Ascending aorta (tissue), 2 donors: ENCODE data around the gene PTPRC. TPM values are rescaled to one million over a fixed set of nuclear protein-coding genes. Genes with fewer than 3 reads are reported as not detected.

Experiments
- DNase-seq, 2 donors: peaks; one replicate each; pipeline ENCODE4 v3.0.0-alpha.2; 2019; ENCODE audit warnings: low spot score in 2 of 2
- H3K27ac ChIP-seq, 2 donors: fragments of 200-600 bp; sonication (generic); one replicate each; pipeline ENCODE4 v1.5.1; 2016 to 2017; ENCODE audit warnings: mild to moderate bottlenecking in 1 of 2
- H3K27me3 ChIP-seq: fragments of 200-600 bp; sonication (generic); one replicate; pipeline ENCODE4 v1.5.1; 2017
- H3K36me3 ChIP-seq, 2 donors: fragments of 200-600 bp; sonication (generic); one replicate each; pipeline ENCODE4 v1.5.1; 2016
- H3K4me1 ChIP-seq, 2 donors: fragments of 200-600 bp; sonication (generic); one replicate each; pipeline ENCODE4 v1.5.1; 2016 to 2017; ENCODE audit warnings: mild to moderate bottlenecking in 1 of 2
- H3K4me3 ChIP-seq, 2 donors: fragments of 200-600 bp; sonication (generic); one replicate each; pipeline ENCODE4 v1.5.1; 2016 to 2017; ENCODE audit warnings: mild to moderate bottlenecking in 1 of 2
- H3K9me3 ChIP-seq, 2 donors: fragments of 200-600 bp; sonication (generic); one replicate each; pipeline ENCODE4 v1.5.1; 2016
- intact Hi-C: fragments of 100-400 bp; cut with DNase I; formaldehyde crosslinking; loops from one replicate; pipeline ENCODE4 v1.15.1; 2023
- total RNA-seq: library from RNA; depleted of rRNA; stranded (reverse); fragments of >200 nt; gene quantifications from one replicate; pipeline ENCODE4 v1.1.0, GENCODE V29; 2016
- TF ChIP-seq, protein P1 (sequence below), 3 experiments: fragments of 200-600 bp in 2 of 3; fragments of 450-650 bp in 1 of 3; sonication (generic) in 2 of 3; IDR thresholded peaks; one replicate each; pipeline ENCODE4 v1.5.1; 2016 to 2019; ENCODE audit warnings: antibody characterized with exemption in 3 of 3, mild to moderate bottlenecking in 1 of 3, moderate library complexity in 1 of 3

The PTPRC gene
- total RNA-seq, 1 donor from 2014 or later, result 21.3 TPM

DNA sequence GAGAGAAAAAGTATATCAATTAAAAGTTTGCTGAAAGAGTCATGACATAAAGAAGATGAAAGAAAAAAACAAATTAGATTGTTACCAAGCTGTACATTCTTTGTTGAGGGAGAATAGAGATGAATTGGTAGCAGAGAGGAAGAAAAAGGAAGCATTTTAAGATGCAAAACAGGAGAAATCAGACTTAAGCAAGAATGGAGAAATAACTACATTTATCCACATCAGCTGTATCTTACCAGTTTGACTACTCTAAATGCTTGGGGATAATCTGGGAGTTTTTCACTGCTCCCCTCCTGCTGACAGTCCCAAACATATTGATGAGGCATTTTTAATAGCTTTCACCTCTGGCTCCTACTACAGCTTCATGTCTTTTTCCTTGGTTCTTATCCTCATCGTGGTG lies 16.8 kb upstream of the PTPRC start:
- Histone ChIP-seq H3K4me3 (no peak overlapping the region), H3K4me1 (no peaks in the 10 kb centered on the region), H3K36me3 (no peaks in the 10 kb centered on the region), H3K27me3 (no peaks in the 10 kb centered on the region), H3K27ac (no peak overlapping the region), H3K9me3 (no peaks in the 10 kb centered on the region)
- TF ChIP-seq, protein P1, sequence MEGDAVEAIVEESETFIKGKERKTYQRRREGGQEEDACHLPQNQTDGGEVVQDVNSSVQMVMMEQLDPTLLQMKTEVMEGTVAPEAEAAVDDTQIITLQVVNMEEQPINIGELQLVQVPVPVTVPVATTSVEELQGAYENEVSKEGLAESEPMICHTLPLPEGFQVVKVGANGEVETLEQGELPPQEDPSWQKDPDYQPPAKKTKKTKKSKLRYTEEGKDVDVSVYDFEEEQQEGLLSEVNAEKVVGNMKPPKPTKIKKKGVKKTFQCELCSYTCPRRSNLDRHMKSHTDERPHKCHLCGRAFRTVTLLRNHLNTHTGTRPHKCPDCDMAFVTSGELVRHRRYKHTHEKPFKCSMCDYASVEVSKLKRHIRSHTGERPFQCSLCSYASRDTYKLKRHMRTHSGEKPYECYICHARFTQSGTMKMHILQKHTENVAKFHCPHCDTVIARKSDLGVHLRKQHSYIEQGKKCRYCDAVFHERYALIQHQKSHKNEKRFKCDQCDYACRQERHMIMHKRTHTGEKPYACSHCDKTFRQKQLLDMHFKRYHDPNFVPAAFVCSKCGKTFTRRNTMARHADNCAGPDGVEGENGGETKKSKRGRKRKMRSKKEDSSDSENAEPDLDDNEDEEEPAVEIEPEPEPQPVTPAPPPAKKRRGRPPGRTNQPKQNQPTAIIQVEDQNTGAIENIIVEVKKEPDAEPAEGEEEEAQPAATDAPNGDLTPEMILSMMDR (IDR thresholded peaks at IDR 0.05), result no peak
- no peak for DNase-seq
- intact Hi-C loops, result no loop called here

DNA sequence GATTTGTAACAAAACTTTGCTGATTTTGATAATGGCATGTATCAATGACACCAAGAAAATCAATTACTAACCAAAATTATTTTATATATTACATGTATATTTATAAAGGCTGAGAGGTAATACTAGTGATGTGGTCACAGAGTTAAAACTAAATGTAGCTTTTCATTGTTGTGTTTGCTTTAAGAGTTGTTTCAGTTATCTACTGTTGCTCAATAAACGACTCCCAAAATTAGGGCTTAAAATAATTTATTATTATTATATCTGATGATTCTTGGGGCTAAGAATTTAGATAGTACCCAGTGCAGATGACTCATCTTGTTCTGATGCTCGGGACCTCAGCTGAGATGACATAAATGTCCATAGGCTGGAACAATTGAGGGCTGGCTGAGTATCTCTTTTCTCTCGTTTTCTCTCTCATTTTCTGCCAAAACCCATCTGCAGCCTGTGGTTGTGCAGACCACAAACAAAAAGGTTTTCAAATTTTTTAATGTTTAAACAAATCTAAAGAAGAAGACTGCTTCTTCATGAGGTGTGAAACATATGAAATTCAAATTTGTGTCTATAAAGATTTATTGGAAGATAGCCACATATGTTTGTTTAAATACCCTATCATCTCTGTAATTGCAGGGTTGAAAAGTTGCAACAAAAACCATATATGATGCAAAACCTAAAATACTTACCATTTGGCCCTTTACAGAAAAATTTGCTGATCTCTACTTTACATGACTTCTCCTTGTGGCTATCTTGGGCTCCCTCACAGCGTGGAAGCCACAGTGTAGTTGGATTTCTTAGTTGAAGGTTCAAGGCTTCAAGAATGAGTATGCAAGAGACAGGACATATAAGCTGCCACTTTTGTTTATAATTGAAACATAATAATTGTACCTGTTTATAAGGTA lies 14.8 kb upstream of the PTPRC start:
- intact Hi-C loops, result no loop called here
- TF ChIP-seq, protein P1 (IDR thresholded peaks at IDR 0.05), result no peak
- no peaks in the 10 kb centered on the region for H3K9me3 ChIP-seq
- no peak for DNase-seq
- no peak overlapping the region for H3K4me3 ChIP-seq
- H3K27me3 ChIP-seq, result no peaks in the 10 kb centered on the region
- no peak overlapping the region for H3K27ac ChIP-seq
- H3K36me3 ChIP-seq, result no peaks in the 10 kb centered on the region
- H3K4me1 ChIP-seq, result no peaks in the 10 kb centered on the region

DNA sequence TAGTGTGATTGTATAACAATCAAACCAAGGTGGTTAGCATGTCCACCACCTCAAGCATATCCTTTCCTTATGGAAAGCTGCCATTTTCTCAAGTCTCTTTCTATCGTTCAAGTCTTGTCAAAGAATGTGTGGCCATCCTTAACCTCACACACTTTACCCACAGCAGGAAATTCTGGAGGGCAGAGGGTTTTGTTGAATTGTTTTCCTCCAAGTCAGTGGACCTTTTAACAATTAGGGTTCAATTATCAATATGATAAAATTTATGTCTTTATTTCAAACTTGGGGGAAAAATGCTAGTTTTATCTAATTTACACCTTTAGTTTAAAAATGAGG lies 14.2 kb upstream of the PTPRC start:
- Histone ChIP-seq H3K4me1 (no peaks in the 10 kb centered on the region), H3K36me3 (no peaks in the 10 kb centered on the region), H3K27me3 (no peaks in the 10 kb centered on the region), H3K9me3 (no peaks in the 10 kb centered on the region), H3K4me3 (no peak overlapping the region), H3K27ac (no peak overlapping the region)
- intact Hi-C loops, result no loop called here
- TF ChIP-seq, protein P1 (IDR thresholded peaks at IDR 0.05), result no peak
- DNase-seq, result no peak

- no peak for DNase-seq
- TF ChIP-seq, protein P1 (IDR thresholded peaks at IDR 0.05), result no peak
- intact Hi-C loops, result no loop called here
- H3K27ac ChIP-seq, result no peak overlapping the region
- H3K9me3 ChIP-seq, result no peaks in the 10 kb centered on the region
- H3K4me1 ChIP-seq, result no peaks in the 10 kb centered on the region
- H3K4me3 ChIP-seq, result no peak overlapping the region
- H3K27me3 ChIP-seq, result no peaks in the 10 kb centered on the region
- no peaks in the 10 kb centered on the region for H3K36me3 ChIP-seq
Measured at GRCh38 chr1:198627436-198628066, 11.3 kb upstream of the PTPRC start.

GRCh38 chr1:198628067-198628455 lies 10.8 kb upstream of the PTPRC start:
- TF ChIP-seq, protein P1 (IDR thresholded peaks at IDR 0.05), result no peak
- no peak for DNase-seq
- H3K36me3 ChIP-seq, result no peaks in the 10 kb centered on the region
- no peaks in the 10 kb centered on the region for H3K27me3 ChIP-seq
- intact Hi-C loops, result no loop called here
- no peak overlapping the region for H3K4me3 ChIP-seq
- no peaks in the 10 kb centered on the region for H3K4me1 ChIP-seq
- H3K27ac ChIP-seq, result no peak overlapping the region
- no peaks in the 10 kb centered on the region for H3K9me3 ChIP-seq
